Smooth muscle cell (in vitro differentiated cells): ENCODE results near the gene ASRGL1. TPM values are rescaled to one million over a fixed set of nuclear protein-coding genes. Genes with fewer than 3 reads are reported as not detected.

Experiments used
- DNase-seq: peaks from one replicate; lab custom pipeline; 2025; ENCODE audit not compliant: unreplicated experiment; lab: John Stamatoyannopoulos, UW
- H2AFZ ChIP-seq: fragments of 200-600 bp; sonication (generic); 2 replicates; pipeline ENCODE4 v1.6.0; 2016; ENCODE audit warnings: antibody characterized with exemption, low read depth, mild to moderate bottlenecking
- H3F3A ChIP-seq: fragments of 200-600 bp; sonication (generic); 2 replicates; pipeline ENCODE4 v1.6.0; 2017; ENCODE audit warnings: antibody characterized with exemption, low read depth
- H3K27ac ChIP-seq: fragments of 200-600 bp; sonication (generic); 2 replicates; pipeline ENCODE4 v1.5.1; 2016; ENCODE audit warnings: low read depth, mild to moderate bottlenecking
- H3K27me3 ChIP-seq: fragments of 200-600 bp; sonication (generic); 2 replicates; pipeline ENCODE4 v1.6.1; 2016; ENCODE audit warnings: low read depth, mild to moderate bottlenecking
- H3K36me3 ChIP-seq: fragments of 200-600 bp; sonication (generic); 2 replicates; pipeline ENCODE4 v1.5.1; 2016; ENCODE audit warnings: low read depth
- H3K4me1 ChIP-seq: fragments of 200-600 bp; sonication (generic); 2 replicates; pipeline ENCODE4 v1.5.1; 2016; ENCODE audit warnings: low read depth
- H3K4me2 ChIP-seq: fragments of 200-600 bp; sonication (generic); 2 replicates; pipeline ENCODE4 v1.6.0; 2016; ENCODE audit warnings: mild to moderate bottlenecking
- H3K4me3 ChIP-seq: fragments of 200-600 bp; sonication (generic); 2 replicates; pipeline ENCODE4 v1.5.1; 2016; ENCODE audit warnings: mild to moderate bottlenecking
- H3K79me2 ChIP-seq: fragments of 200-600 bp; sonication (generic); 2 replicates; pipeline ENCODE4 v1.6.0; 2016; ENCODE audit warnings: low read depth, mild to moderate bottlenecking
- H3K9ac ChIP-seq: fragments of 200-600 bp; sonication (generic); 2 replicates; pipeline ENCODE4 v1.6.0; 2016; ENCODE audit warnings: low read depth
- H3K9me3 ChIP-seq: fragments of 200-600 bp; sonication (generic); replicated peaks from 2 replicates; pipeline ENCODE4 v1.5.1; 2016; ENCODE audit warnings: low read depth
- H4K20me1 ChIP-seq: fragments of 200-600 bp; sonication (generic); 2 replicates; pipeline ENCODE4 v1.6.0; 2016; ENCODE audit warnings: low read depth
- WGBS: methylation state at CpG from one replicate; pipeline ENCODE4 v1.1.7; 2016; ENCODE audit warnings: low lambda C conversion rate; 5-methylcytosine and 5-hydroxymethylcytosine counted together
- polyA plus RNA-seq: library from polyadenylated mRNA; unstranded; fragments of >200 nt; fragmentation: Nextera tagmentation; extraction: Ambion mirVana; gene quantifications from 2 replicates; pipeline ENCODE4 v1.2.1, GENCODE V29; 2016
- total RNA-seq: library from RNA; depleted of rRNA; stranded (reverse); fragments of >200 nt; gene quantifications from 2 replicates; pipeline ENCODE4 v1.2.3, GENCODE V29; 2014
- TF ChIP-seq, protein P1 (sequence below): fragments of 200-600 bp; sonication (generic); IDR thresholded peaks from 2 replicates; pipeline ENCODE4 v1.5.1; 2017; ENCODE audit warnings: borderline replicate concordance, mild to moderate bottlenecking, antibody characterized with exemption; ENCODE audit not compliant: insufficient read depth, poor library complexity, severe bottlenecking

Gene ASRGL1
- 0.22 and 1.4 TPM in 2 replicates for total RNA-seq
- polyA plus RNA-seq, result 0.97 and 2.8 TPM in 2 replicates

DNA sequence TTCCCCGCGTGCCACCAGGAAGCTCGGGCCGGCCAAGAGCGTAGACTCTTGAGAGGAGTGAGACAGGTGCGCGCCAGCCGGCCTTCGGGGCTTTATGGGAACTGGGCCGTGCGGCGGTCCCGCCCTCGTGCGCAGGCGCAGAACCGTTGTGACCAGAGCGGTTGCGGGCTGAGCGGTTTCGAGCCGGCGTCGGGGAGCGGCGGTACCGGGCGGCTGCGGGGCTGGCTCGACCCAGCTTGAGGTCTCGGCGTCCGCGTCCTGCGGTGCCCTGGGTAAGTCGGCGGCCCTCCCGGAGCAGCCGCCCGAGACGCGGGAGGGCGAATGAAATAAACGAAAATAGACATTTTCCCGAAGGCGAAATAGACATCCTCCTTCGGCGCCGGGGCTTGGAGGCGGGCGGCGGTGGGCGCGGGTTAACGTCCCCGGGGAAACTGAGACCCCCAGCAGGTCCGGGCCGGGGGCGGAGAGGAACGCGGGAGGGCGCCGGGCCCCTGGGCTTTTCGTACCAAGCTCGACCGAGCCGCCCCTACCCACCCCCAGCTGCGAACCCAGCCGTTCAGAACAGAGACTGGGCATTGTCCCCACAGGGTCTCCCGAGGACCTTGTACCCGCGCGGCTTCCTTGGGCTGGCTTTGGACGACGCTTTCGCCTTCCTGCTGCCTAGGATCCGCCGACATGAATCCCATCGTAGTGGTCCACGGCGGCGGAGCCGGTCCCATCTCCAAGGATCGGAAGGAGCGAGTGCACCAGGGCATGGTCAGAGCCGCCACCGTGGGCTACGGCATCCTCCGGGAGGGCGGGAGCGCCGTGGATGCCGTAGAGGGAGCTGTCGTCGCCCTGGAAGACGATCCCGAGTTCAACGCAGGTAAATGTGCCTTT lies at the start of gene ASRGL1:
TSS of gene ASRGL1 (plus strand) at position 146 of the 879 bp plus-strand sequence. CDS start at position 676, 530 bp downstream.
- H2AFZ ChIP-seq, result peak within 1 kb of the TSS; percentile 92
- peak; percentile 14 for DNase-seq
- peak within 1 kb of the TSS; percentile 86 for H3K4me2 ChIP-seq
- TF ChIP-seq, protein P1, sequence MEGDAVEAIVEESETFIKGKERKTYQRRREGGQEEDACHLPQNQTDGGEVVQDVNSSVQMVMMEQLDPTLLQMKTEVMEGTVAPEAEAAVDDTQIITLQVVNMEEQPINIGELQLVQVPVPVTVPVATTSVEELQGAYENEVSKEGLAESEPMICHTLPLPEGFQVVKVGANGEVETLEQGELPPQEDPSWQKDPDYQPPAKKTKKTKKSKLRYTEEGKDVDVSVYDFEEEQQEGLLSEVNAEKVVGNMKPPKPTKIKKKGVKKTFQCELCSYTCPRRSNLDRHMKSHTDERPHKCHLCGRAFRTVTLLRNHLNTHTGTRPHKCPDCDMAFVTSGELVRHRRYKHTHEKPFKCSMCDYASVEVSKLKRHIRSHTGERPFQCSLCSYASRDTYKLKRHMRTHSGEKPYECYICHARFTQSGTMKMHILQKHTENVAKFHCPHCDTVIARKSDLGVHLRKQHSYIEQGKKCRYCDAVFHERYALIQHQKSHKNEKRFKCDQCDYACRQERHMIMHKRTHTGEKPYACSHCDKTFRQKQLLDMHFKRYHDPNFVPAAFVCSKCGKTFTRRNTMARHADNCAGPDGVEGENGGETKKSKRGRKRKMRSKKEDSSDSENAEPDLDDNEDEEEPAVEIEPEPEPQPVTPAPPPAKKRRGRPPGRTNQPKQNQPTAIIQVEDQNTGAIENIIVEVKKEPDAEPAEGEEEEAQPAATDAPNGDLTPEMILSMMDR, result no peak
- no peaks in the 10 kb centered on the region for H3K79me2 ChIP-seq
- no peak within 1 kb of the TSS for H3K27ac ChIP-seq
- H3K27me3 ChIP-seq, result peaks cover 36% of the 10 kb centered on the region
- H3K9me3 ChIP-seq, result no peaks in the 10 kb centered on the region
- 2% methylated on average over 71 of the region's 98 CpGs for WGBS
- no peaks in the 10 kb centered on the region for H3F3A ChIP-seq
- H3K9ac ChIP-seq, result peak within 1 kb of the TSS; percentile 21
- no peaks in the 10 kb centered on the region for H4K20me1 ChIP-seq
- peak within 1 kb of the TSS; percentile 70 for H3K4me3 ChIP-seq
- H3K4me1 ChIP-seq, result peaks cover 4% of the 10 kb centered on the region
- no peaks in the 10 kb centered on the region for H3K36me3 ChIP-seq

DNA sequence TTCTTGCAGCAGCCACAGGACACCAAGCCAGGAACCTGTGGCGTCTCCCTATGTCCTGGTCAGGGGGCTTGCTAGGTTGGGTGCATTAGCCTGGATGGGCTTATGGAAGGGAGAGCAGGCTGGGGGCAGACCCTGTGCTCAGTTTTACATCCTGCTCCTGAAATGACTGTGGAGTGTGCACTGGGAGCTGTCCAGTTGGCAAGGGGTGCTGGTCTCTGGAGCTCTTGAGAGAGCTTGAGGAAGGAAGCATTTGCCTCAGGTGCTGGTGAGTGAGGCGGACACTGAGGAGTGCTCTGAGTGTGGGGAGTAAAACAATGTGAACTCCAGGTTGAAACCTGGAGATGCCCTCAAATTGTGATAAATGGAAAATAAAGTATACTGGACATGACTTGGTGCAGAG lies 41.7 kb upstream of the ASRGL1 start:
- Histone ChIP-seq H4K20me1 (no peaks in the 10 kb centered on the region), H3K9ac (no peak overlapping the region), H3K27me3 (no peaks in the 10 kb centered on the region), H3K36me3 (no peaks in the 10 kb centered on the region), H3K27ac (no peak overlapping the region), H3F3A (no peaks in the 10 kb centered on the region), H3K9me3 (no peaks in the 10 kb centered on the region), H2AFZ (no peak overlapping the region), H3K4me1 (no peaks in the 10 kb centered on the region), H3K4me2 (no peak overlapping the region), H3K79me2 (no peaks in the 10 kb centered on the region), H3K4me3 (no peak overlapping the region)
- TF ChIP-seq, protein P1, result no peak
- 79% methylated on average over 2 of the region's 2 CpGs for WGBS
- DNase-seq, result no peak

DNA sequence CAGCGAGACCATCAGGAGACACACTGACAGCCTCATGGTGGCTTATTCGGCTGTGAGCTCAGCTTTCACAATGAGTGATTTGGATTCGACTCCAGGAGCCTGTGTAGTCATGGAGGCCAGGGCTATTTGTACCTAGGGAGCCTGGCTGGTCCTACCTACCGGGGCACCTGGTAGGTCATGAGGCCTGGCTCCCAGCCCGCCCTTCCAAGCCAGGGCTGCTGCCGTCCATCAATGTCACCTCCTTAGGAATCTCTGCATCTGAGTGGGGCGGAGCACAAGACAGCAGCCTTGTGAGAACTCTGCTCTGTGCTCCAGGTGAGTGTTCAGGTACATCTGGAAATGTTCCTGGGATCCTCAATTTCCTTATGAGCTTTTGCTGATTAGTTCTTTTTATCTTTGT lies 38.3 kb upstream of the ASRGL1 start, which contains the start of gene SCGB1D4:
TSS of gene SCGB1D4 (minus strand) at position 101 of the 400 bp plus-strand sequence. CDS start at position 36, 65 bp downstream.
- DNase-seq, result no peak
- Histone ChIP-seq H4K20me1 (no peaks in the 10 kb centered on the region), H3K36me3 (no peaks in the 10 kb centered on the region), H3K79me2 (no peaks in the 10 kb centered on the region), H3K27ac (no peak within 1 kb of the TSS), H3K27me3 (peaks cover 21% of the 10 kb centered on the region), H3K4me1 (no peaks in the 10 kb centered on the region), H3F3A (no peaks in the 10 kb centered on the region), H2AFZ (no peak within 1 kb of the TSS), H3K4me3 (no peak within 1 kb of the TSS), H3K9me3 (no peaks in the 10 kb centered on the region), H3K9ac (no peak within 1 kb of the TSS), H3K4me2 (no peak within 1 kb of the TSS)
- WGBS, result 84% methylated on average over 7 of the region's 7 CpGs
- TF ChIP-seq, protein P1, result no peak
